Keratinocyte (primary cell): ENCODE data around the gene NPAS3. TPM values are rescaled to one million over a fixed set of nuclear protein-coding genes. Genes with fewer than 3 reads are reported as not detected.

Experiments used
- DNase-seq: peaks from one replicate; pipeline ENCODE4 v3.0.0-alpha.2; 2011; ENCODE audit warnings: low read depth, missing footprints, low spot score
- FAIRE-seq: peaks from 2 replicates; lab custom pipeline; 2011; peaks lifted over from hg19 to GRCh38; lab: Jason Lieb, UNC
- H2AFZ ChIP-seq: 2 replicates; pipeline ENCODE4 v1.6.0; 2012; ENCODE audit warnings: low read length, control low read depth, inconsistent platforms; ENCODE audit not compliant: control insufficient read depth
- H3K27ac ChIP-seq: 2 replicates; pipeline ENCODE4 v1.5.1; 2011; ENCODE audit warnings: low read length; ENCODE audit not compliant: control insufficient read depth, insufficient read depth
- H3K27me3 ChIP-seq: 3 replicates; pipeline ENCODE4 v1.6.0; 2011; ENCODE audit warnings: low read length; ENCODE audit not compliant: control insufficient read depth, insufficient read depth; ENCODE audit errors: extremely low read depth
- H3K36me3 ChIP-seq, 2 experiments: 2 replicates in 1 of 2; 3 replicates in 1 of 2; pipeline ENCODE4 v1.5.1; 2011; ENCODE audit warnings: low read length in 2 of 2, mild to moderate bottlenecking in 1 of 2; ENCODE audit not compliant: control insufficient read depth in 2 of 2, insufficient read depth in 2 of 2; ENCODE audit errors: extremely low read depth in 1 of 2
- H3K4me1 ChIP-seq: 3 replicates; pipeline ENCODE4 v1.5.1; 2011; ENCODE audit warnings: low read length; ENCODE audit not compliant: control insufficient read depth, insufficient read depth; ENCODE audit errors: extremely low read depth
- H3K4me2 ChIP-seq: 3 replicates; pipeline ENCODE4 v1.6.0; 2011; ENCODE audit warnings: low read depth, low read length; ENCODE audit not compliant: control insufficient read depth, insufficient read depth; ENCODE audit errors: extremely low read depth
- H3K4me3 ChIP-seq, 3 experiments: fragments of 200-600 bp in 1 of 3; sonication (generic) in 1 of 3; 2 replicates in 2 of 3; 3 replicates in 1 of 3; pipeline ENCODE4 v1.5.1; 2011 to 2016; ENCODE audit warnings: low read length in 3 of 3, mild to moderate bottlenecking in 3 of 3, control low read depth in 2 of 3, inconsistent platforms in 1 of 3, low read depth in 1 of 3, mixed read lengths in 1 of 3, mixed run types in 1 of 3, moderate library complexity in 1 of 3; ENCODE audit not compliant: control insufficient read depth in 2 of 3, insufficient read depth in 2 of 3; ENCODE audit errors: extremely low read depth in 1 of 3
- H3K79me2 ChIP-seq: 2 replicates; pipeline ENCODE4 v1.6.0; 2012; ENCODE audit warnings: low read length; ENCODE audit not compliant: control insufficient read depth, insufficient read depth
- H3K9ac ChIP-seq: 3 replicates; pipeline ENCODE4 v1.6.0; 2011; ENCODE audit warnings: low read length; ENCODE audit not compliant: control insufficient read depth, insufficient read depth; ENCODE audit errors: extremely low read depth
- H3K9me1 ChIP-seq: 3 replicates; pipeline ENCODE4 v1.6.0; 2011; ENCODE audit warnings: low read length; ENCODE audit not compliant: control insufficient read depth, insufficient read depth; ENCODE audit errors: extremely low read depth
- H3K9me3 ChIP-seq: 2 replicates; pipeline ENCODE4 v1.5.1; 2012; ENCODE audit warnings: low read depth, low read length; ENCODE audit not compliant: control insufficient read depth
- H4K20me1 ChIP-seq: 3 replicates; pipeline ENCODE4 v1.6.0; 2011; ENCODE audit warnings: low read length; ENCODE audit not compliant: control insufficient read depth, insufficient read depth; ENCODE audit errors: extremely low read depth
- EZH2 ChIP-seq: IDR thresholded peaks from one replicate; pipeline ENCODE4 v1.6.1; 2012; ENCODE audit warnings: inconsistent platforms, mild to moderate bottlenecking, low read length, moderate library complexity
- dilution Hi-C: fragments of 300-500 bp; cut with MboI; formaldehyde crosslinking; loops from one replicate; pipeline ENCODE4 v1.7.0; 2020; ENCODE audit warnings: low sequenced_read_pairs; ENCODE audit not compliant: extremely low pct_ligation_motif_present
- polyA plus RNA-seq, 5 experiments: library from polyadenylated mRNA; depleted of rRNA in 3 of 5; stranded (reverse) in 3 of 5; stranded (forward) in 1 of 5; unstranded in 1 of 5; fragments of >200 nt; gene quantifications; 1 replicate in 1 of 5; 2 replicates in 3 of 5; 3 replicates in 1 of 5; pipeline versions ENCODE4 v1.2.1 to v1.2.3, GENCODE V29; 2011 to 2012; ENCODE audit warnings: missing spikeins in 2 of 5, low read depth in 1 of 5, low replicate concordance in 1 of 5
- TF ChIP-seq, protein P1 (sequence below), 3 experiments: IDR thresholded peaks in 1 of 3; conservative IDR thresholded peaks in 1 of 3; optimal IDR thresholded peaks in 1 of 3; 2 replicates in 2 of 3; 3 replicates in 1 of 3; pipeline versions ENCODE3 to v1.5.1; 2011; ENCODE audit warnings: low read length in 3 of 3, mild to moderate bottlenecking in 3 of 3, moderate library complexity in 2 of 3, control low read depth in 1 of 3, inconsistent platforms in 1 of 3; ENCODE audit not compliant: insufficient read depth in 2 of 3; ENCODE audit errors: extremely low read depth in 1 of 3

Gene NPAS3
- polyA plus RNA-seq, 1 donor (not counting 4 experiments of a cell fraction or from before 2014, with no cell fraction given), result 0.07 TPM

- H3K27ac ChIP-seq, result no peak overlapping the region
- H2AFZ ChIP-seq, result no peak overlapping the region
- H3K36me3 ChIP-seq, result no peaks in the 10 kb centered on the region
- DNase-seq, result no peak
- H3K4me3 ChIP-seq, result no peak overlapping the region
- no peak overlapping the region for H3K4me2 ChIP-seq
- H3K9me1 ChIP-seq, result no peaks in the 10 kb centered on the region
- H3K4me1 ChIP-seq, result peaks cover 2% of the 10 kb centered on the region
- H4K20me1 ChIP-seq, result no peaks in the 10 kb centered on the region
- no peak overlapping the region for H3K9ac ChIP-seq
- no peak for TF ChIP-seq EZH2
- TF ChIP-seq, protein P1, sequence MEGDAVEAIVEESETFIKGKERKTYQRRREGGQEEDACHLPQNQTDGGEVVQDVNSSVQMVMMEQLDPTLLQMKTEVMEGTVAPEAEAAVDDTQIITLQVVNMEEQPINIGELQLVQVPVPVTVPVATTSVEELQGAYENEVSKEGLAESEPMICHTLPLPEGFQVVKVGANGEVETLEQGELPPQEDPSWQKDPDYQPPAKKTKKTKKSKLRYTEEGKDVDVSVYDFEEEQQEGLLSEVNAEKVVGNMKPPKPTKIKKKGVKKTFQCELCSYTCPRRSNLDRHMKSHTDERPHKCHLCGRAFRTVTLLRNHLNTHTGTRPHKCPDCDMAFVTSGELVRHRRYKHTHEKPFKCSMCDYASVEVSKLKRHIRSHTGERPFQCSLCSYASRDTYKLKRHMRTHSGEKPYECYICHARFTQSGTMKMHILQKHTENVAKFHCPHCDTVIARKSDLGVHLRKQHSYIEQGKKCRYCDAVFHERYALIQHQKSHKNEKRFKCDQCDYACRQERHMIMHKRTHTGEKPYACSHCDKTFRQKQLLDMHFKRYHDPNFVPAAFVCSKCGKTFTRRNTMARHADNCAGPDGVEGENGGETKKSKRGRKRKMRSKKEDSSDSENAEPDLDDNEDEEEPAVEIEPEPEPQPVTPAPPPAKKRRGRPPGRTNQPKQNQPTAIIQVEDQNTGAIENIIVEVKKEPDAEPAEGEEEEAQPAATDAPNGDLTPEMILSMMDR (optimal IDR thresholded peaks at IDR 0.05 in 1 of 3, IDR thresholded peaks at IDR 0.05 in 1 of 3, conservative IDR thresholded peaks at IDR 0.05 in 1 of 3; ENCODE audit: extremely low read depth in 1 of 3, insufficient read depth in 2 of 3, low read length in 3 of 3), result no peak
- no peaks in the 10 kb centered on the region for H3K79me2 ChIP-seq
- FAIRE-seq, result no peak
- no peaks in the 10 kb centered on the region for H3K27me3 ChIP-seq
- H3K9me3 ChIP-seq, result no peaks in the 10 kb centered on the region
- dilution Hi-C loops, result no loop called here
Measured at GRCh38 chr14:33609582-33609981, 670.9 kb downstream of the NPAS3 start.

- H3K4me2 ChIP-seq, result no peak overlapping the region
- H3K36me3 ChIP-seq, result no peaks in the 10 kb centered on the region
- no peak overlapping the region for H2AFZ ChIP-seq
- no peaks in the 10 kb centered on the region for H3K9me1 ChIP-seq
- H4K20me1 ChIP-seq, result no peaks in the 10 kb centered on the region
- no peak for DNase-seq
- H3K27me3 ChIP-seq, result no peaks in the 10 kb centered on the region
- no peak for FAIRE-seq
- H3K79me2 ChIP-seq, result no peaks in the 10 kb centered on the region
- dilution Hi-C loops, result no loop called here
- H3K9me3 ChIP-seq, result no peaks in the 10 kb centered on the region
- TF ChIP-seq, protein P1 (optimal IDR thresholded peaks at IDR 0.05 in 1 of 3, IDR thresholded peaks at IDR 0.05 in 1 of 3, conservative IDR thresholded peaks at IDR 0.05 in 1 of 3; ENCODE audit: extremely low read depth in 1 of 3, insufficient read depth in 2 of 3, low read length in 3 of 3), result no peak
- no peak for TF ChIP-seq EZH2
- H3K27ac ChIP-seq, result no peak overlapping the region
- no peak overlapping the region for H3K4me3 ChIP-seq
- H3K9ac ChIP-seq, result no peak overlapping the region
- peaks cover 2% of the 10 kb centered on the region for H3K4me1 ChIP-seq
Measured at GRCh38 chr14:33610121-33610520, 671.4 kb downstream of the NPAS3 start.
